T47D (cell line): Measurements from ENCODE around the gene GNG13.

Experiments
- DNase-seq, 2 experiments: peaks; one replicate each; pipeline versions ENCODE4 v3.0.0 to v3.0.0-alpha.2; 2011 to 2012; ENCODE audit warnings: low read depth in 1 of 2, low spot score in 1 of 2
- JUND ChIP-seq: IDR thresholded peaks from 2 replicates; pipeline ENCODE4 v1.6.1; 2012; ENCODE audit warnings: low read depth
- in situ Hi-C: cut with HindIII; loops from 2 replicates; pipeline ENCODE4 v1.10.0; 2016; ENCODE audit warnings: low sequenced_read_pairs, low pct_unique_long_range_greater_than_20kb

Gene GNG13

DNA sequence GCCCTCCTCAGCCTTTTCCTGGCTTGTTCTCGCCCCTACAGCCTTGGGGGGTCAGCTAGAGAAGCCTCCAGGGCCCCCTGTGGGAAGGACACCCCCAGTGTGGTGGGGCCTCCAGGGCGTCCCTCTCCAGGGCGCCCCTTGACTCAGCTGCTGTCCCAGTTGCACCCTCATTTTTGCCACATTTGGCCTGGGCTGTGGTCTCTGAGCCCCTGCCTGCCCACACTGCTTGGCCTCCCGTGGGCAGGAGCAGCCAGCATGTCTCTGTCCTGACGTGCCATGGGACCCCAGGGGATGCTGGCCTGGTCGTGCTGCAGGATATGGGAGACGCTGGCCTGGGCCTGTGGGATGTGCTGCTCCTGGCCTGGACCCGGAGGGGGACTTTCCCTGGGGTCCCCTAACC is 7.1 kb downstream of the GNG13 start:
- no peak for TF ChIP-seq JUND

DNA sequence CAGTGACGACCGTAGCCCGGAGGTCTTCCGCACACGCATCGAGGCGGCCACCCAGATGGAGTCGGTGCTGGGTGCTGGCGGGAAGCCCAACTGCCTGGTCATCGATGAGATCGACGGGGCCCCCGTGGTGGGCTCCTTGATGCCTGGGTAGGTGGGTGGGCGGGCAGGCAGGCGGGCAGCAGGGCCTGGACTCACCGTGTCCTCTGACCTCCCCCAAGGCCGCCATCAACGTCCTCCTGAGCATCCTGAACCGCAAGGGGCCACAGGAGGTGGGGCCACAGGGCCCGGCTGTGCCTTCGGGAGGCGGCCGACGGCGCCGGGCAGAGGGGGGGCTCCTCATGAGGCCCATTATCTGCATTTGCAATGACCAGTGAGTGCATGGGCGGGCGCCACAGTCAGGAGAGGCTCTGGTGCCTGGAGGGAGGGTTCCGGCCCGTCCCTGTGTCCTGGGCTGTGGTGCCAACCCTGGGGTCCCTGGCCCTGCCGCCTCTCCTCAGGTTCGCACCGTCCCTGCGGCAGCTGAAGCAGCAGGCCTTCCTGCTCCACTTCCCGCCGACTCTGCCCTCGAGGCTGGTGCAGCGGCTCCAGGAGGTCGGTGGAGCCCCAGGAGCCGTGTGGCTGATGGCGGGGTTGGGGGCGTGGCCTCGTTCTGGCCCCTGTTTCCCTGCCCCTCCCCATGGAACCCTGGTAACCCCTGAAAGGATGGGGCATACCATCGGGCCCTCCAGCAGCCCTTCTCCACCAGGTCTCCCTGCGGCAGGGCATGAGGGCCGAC is 8.1 kb downstream of the GNG13 start:
- no peak for DNase-seq
- in situ Hi-C loops = no loop called here
- no peak for TF ChIP-seq JUND

More for the DNA sequence above, 7.1 kb downstream of the GNG13 start:
- no peak for DNase-seq
- in situ Hi-C loops = no loop called here

DNA sequence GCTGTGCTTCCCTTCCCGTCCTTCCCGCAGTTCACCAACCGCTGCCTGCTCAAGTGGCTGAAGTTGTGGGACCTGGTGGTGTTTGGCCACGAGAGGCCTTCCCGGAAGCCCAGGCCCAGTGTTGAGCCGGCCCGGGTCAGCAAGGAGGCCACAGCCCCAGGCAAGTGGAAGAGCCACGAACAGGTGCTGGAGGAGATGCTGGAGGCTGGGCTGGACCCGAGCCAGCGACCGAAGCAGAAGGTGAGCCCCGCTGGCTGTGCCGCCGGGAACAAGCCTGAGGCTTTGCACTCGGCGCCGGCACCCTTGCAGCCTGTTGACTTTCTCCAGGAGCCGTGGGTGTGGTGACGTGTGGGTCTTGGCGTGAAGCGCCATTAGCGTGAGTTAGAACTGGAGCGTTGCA is 9.4 kb downstream of the GNG13 start:
- no peak for TF ChIP-seq JUND
- in situ Hi-C loops = no loop called here
- no peak for DNase-seq

DNA sequence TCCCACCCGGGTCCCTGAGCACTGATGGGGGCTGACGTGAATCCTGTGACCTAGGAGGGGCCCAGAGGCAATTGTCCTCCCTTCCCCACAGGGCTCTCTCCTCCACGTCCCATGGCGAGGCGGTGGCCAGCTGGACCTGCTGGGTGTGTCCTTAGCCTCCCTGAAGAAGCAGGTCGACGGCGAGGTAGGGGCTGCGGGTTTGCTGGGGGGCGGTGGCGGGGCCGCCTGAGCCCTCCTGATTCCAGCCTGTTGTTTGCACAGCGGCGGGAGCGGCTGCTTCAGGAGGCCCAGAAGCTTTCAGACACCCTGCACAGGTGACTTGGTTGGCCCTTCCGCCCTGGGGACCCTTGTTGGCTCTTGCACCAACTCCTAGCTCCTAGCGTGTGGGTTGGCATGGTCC is 10.4 kb downstream of the GNG13 start:
- TF ChIP-seq JUND = no peak
- in situ Hi-C loops = no loop called here

DNA sequence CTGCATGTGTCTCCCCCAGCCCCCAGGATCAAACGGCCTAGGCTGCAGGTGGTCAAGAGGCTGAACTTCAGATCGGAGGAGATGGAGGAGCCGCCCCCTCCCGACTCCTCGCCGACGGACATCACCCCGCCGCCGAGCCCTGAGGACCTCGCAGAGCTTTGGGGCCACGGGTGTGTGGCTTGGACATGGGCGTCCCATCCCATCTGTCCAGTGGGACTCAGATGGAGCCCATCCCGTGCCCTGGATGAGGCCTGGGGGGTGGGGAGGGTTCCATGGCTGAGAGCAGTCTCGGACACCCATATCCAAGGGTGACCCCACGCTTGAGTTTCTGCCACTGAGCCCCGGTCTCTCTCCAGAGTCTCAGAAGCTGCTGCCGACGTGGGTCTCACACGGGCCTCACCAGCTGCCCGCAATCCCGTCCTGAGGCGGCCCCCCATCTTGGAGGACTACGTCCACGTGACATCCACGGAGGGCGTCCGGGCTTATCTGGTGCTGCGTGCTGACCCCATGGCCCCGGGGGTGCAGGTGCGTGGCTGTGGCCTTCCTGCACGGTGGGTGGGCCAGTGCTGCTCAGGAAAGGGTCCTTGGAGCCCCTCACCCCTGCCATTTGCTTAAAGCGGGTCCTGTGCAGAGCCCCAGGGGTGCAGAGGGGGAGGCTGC is 11.2 kb downstream of the GNG13 start:
- no peak for TF ChIP-seq JUND
- no peak for DNase-seq
- in situ Hi-C loops = no loop called here

More for the DNA sequence above, 10.4 kb downstream of the GNG13 start:
- no peak for DNase-seq

DNA sequence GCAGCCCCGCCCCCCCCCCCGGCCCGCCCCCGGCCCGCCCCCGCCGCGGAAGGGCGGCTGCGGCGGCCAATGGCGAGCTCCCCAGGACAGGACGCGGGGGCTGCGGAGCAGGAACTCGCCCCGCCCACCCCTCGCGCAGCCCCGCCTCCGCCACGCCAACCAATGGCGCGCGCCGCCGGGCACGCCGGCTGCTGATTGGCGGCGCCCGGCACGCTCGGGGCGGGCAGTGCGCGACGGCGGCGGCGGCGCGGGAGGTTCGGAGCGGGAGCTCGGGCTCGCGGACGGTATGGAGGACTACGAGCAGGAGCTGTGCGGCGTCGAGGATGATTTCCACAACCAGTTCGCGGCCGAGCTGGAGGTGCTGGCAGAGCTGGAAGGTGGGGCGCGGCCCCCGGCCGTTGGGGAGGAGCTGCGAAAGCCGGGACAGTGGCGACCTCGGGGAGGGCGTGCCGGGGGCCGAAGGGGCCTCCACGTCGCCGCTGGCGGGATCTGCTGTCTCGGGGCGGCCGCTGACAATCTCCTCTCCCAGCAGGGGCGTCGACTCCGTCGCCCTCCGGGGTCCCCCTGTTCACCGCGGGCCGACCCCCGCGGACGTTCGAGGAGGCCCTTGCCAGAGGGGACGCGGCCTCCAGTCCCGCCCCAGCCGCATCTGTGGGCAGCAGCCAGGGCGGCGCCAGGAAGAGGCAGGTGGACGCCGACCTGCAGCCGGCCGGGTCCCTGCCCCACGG is 12.0 kb downstream of the GNG13 start, which contains the start of gene CHTF18:
Gene CHTF18 (plus strand): TSS at position 222 of the 728 bp plus-strand sequence. CDS start 65 bp downstream, at position 287.
- DNase-seq = peak; percentile 96 to 99
- in situ Hi-C loops = no loop called here
- no peak for TF ChIP-seq JUND

DNA sequence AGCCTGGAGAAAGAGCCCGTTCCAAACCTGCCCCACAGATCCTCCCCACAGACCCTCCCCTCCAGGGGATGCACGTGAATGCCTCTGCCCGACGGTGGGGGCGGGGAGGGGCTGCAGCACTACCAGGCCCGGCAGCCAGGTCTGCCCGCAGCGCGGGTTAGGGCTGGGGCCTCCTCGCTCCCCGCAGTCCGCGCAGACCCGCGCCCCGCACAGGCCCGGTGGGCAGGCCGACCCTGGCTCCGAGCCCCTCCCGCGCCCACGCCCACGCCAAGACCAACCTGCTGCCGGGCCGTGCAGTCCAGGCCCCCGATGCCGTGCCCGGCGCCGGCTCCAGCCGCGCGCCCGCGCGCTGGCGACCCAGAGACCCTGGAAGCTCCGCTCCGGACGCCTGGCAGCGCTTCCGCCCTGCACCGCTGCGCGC is 12.5 kb downstream of the GNG13 start, which contains the start of gene RPUSD1:
Gene RPUSD1 (minus strand): TSS at position 404 of the 421 bp plus-strand sequence. CDS start 644 bp downstream, outside the sequence.
- TF ChIP-seq JUND = no peak

DNA sequence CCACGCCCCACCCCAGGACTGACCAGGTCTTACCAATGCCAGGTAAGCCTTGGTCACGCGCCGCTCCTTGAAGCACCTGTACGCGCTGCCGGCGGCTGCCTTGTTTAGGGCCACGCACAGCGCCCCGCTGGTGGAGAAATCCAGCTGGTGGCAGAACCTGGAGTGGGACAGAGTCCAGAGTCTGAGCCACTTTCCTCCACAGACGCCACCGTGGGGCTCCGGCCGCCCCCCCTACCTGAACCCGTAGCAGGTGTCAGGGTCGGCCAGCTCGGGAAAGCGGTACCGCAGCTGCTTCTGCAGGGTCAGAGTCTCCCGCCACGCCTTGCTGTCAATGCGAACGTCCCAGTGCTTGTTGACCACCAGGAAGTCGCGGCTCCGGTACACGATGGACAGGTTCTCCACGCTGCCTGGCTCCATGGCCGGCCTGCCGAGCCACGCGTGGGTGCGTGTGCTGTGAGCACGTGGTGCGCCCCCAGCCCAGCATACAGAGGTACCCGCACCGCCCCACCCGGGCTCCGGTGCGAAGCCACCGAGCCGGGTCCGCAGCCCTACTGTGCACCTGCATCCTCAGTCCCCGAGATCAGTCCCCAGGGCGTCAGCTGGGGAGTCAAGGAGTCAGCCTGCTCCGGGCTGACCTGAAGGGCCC is 13.1 kb downstream of the GNG13 start:
- DNase-seq = no peak
- no peak for TF ChIP-seq JUND
- in situ Hi-C loops = no loop called here

More for the DNA sequence above, 12.5 kb downstream of the GNG13 start, which contains the start of gene RPUSD1:
- DNase-seq = no peak
- in situ Hi-C loops = no loop called here

DNA sequence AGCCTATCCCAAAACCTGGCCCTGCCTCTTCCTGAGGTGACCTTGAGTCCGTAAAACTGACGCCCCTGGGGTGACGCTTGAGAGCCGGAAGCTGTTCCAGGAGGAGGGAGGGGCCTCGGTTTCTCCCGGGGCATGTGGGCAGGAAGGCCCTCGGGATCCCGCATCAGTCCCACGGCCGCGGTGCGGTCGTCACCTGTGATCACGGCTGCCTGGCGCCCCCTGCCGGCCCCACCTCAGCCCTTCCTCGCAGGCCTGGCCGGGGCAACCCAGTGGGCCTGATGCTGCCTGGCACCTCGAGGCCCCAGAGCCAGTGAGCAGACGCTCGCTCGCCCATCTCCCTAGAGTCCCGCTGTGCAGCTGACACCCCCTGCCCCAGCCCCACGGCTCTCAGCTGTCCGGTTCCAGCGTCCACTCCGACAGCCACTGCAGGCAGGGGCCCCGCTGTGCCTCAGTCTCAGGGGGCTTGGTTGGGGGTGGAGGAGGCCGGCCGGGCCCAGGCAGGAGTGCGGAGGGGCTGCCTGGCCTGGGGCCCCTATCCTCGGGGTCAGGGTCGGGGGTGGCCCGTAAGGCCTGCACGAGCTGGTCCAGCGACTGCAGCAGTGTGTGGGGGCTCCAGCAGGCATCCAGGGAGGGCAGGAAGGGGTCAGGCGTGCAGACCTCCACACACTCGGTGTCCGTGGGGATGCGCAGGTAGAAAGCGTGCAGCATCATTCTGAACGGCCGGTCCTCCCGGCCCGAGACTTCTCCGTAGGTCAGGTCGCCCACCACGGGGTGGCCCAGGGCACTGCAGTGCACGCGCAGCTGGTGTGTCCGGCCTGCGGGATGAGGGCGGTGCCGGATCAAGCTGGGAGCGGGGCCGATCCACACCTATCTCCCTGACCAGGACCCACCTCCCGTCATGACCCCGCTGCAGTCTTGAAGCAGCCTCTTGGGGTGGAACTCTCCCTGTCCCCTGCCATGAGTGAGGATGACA is 14.7 kb downstream of the GNG13 start:
- peak; percentile 72 to 77 for DNase-seq
- no peak for TF ChIP-seq JUND
- in situ Hi-C loops = no loop called here

DNA sequence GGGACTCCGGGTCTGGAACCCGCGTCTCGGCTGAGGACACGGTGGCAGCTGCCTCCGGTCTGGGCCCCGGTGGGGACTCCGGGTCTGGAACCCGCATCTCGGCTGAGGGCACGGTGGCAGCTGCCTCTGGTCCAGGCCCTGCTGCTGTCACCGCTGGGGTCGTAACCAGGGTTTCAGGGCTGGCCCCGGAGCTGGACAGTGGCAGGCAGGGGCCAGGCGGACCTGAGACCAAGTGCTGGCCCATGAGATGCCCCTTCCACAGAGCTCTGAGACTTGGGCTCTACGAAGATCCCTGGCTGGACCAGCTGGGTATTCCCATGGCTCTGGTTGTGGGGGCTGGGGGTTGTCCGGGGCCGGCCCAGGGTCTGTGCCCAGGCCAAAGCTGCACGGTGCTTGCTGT is 16.1 kb downstream of the GNG13 start:
- no peak for TF ChIP-seq JUND
- no peak for DNase-seq
- in situ Hi-C loops = no loop called here

DNA sequence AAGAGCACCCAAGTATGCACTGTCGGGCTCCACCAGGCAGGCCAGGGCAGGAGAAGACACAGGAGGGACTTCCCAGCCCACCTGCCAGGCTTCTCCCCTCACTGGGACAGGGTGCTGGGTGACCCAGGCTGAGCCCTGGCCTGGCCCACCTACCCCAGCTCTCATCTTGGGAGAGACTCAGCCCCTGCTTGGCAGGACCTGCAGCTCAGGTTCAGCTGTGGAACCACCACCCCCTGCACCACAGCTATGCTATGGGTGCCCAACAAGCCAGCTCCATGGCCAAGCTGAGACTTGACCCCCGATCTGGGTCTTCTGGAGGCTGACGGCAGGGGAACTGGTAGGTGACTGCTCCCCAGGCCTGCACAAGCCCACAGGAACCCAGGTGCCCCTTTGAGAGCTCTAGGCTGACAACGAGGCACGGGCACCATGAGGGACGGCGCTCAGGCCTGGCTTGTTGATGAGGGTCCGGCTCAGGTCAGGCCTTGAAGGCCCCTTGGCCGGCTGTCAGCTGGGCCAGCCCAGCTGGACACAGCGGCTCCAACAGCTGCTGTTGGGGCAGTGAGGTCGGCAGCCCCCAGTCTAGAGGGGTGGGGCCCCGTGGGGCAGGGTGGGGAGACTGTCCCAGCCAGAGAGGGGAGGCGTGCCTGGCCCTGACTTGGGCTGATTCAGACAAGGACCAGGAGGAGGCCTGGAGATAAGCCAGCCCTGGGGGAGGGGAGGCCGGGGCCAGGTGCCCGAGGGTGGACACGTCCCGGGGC is 17.0 kb downstream of the GNG13 start:
- no peak for TF ChIP-seq JUND
- in situ Hi-C loops = no loop called here
- DNase-seq = no peak
